Measurements from ENCODE around the gene CUX1.

- TF ChIP-seq CTCF (IDR thresholded peaks at IDR 0.05) (no peak), EP300 (IDR thresholded peaks at IDR 0.05; ENCODE audit: low read depth) (no peak)
Measured at GRCh38 chr7:101882005-101882421, 64.6 kb downstream of the CUX1 start.
